Cardiac fibroblast (primary cell): ENCODE measurements around the gene SNX27.

Experiments used
- DNase-seq, 2 donors: peaks; one replicate each; pipeline versions ENCODE4 v3.0.0 to v3.0.0-alpha.2; 2010; ENCODE audit warnings: low read depth in 2 of 2
- H3K4me3 ChIP-seq, 2 donors: replicated peaks in 1 of 2; 1 replicate in 1 of 2; 2 replicates in 1 of 2; pipeline ENCODE4 v1.5.1; 2011; ENCODE audit warnings: low read depth in 2 of 2, low read length in 2 of 2, mild to moderate bottlenecking in 2 of 2, moderate library complexity in 1 of 2
- CTCF ChIP-seq: IDR thresholded peaks from one replicate; pipeline ENCODE4 v1.5.1; 2011; ENCODE audit warnings: low read depth, mild to moderate bottlenecking, low read length, inconsistent platforms

Gene SNX27

GRCh38 chr1:151611832-151612500, at the start of gene SNX27:
Gene SNX27 (plus strand): TSS chr1:151612050. CDS start chr1:151612202, 152 bp downstream.
- peak; percentile 94 for DNase-seq
- no peak for TF ChIP-seq CTCF
- peak within 1 kb of the TSS; percentile 77 to 88 for H3K4me3 ChIP-seq

DNA sequence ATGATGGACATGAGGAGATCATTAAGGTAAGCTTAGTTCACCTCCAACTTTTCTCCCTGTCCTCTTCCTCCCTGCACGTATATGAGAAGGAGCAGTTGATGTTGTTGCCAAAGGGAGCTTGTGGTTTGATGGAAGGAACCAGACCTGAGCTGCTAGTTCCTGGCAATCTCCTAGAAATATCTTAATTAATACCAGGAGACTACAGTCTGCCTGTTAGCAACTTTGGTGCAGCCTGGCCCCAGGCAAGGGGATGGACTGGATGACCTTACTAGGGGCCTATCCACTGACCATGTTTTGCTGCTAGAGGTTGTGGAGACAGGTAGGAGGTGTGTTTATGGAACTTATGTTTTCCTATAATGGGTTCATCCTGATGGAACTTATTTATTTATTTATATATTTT, 49.2 kb upstream of the SNX27 start:
- no peak for DNase-seq
- TF ChIP-seq CTCF = no peak
- no peak overlapping the region for H3K4me3 ChIP-seq

- TF ChIP-seq CTCF = no peak
- H3K4me3 ChIP-seq = no peak overlapping the region
- DNase-seq = no peak
These were observed 48.5 kb upstream of the SNX27 start for GRCh38 chr1:151563376-151563775.

DNA sequence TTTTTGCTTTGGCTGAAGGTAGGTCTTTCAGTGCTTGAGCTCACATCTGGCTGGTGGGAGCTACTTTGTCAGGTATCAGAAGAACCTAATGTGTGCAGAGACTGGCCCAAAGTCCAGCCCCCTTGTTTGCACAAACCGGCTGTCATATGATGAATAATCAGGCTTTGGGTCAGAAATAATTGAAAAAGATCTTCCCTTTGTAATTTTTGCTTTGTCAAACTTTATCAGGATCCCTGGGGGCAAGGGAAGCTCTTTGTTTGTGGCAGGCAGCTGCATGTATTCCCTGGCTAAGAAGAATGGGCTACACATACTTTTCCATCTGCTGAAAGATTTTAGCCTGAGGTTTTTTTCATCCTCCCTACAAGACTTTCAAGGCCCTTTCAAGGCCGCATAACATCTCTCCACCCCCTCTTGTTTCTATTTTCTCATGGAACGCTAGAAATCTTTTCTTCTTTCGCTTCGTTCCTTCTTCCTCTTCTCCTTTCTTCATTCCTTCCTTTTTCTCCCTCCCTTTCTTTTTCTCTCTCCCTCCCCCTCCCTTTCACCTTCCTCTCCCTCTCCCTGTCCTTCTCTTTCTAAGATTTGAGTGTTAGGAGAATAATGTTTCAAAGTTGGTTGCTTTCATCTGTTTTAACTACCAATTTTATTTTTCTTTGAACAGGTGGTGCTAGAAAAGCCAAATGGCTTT, 46.2 kb upstream of the SNX27 start:
- H3K4me3 ChIP-seq = no peak overlapping the region
- no peak for TF ChIP-seq CTCF
- no peak for DNase-seq

GRCh38 chr1:151568626-151569088, 43.2 kb upstream of the SNX27 start:
- no peak for TF ChIP-seq CTCF
- no peak overlapping the region for H3K4me3 ChIP-seq
- no peak for DNase-seq

DNA sequence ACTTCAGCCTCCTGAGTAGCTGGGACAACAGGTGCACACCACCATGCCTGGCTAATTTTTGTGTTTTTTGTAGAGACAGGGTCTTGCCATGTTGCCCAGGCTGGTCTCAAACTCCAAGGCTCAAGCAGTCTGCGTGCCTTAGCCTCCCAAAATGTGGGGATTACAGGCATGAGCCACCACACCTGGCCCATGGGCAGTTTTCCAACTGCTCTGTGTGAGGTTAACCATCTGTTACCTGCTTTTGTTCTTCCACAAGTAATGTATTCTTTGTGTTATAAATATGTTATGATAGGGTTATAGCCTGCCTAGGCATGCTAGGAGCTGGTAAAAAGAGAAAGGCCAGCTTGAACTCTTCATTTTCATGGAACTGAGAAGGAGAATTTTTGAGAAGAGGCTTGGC, 41.0 kb upstream of the SNX27 start:
- TF ChIP-seq CTCF = no peak
- DNase-seq = no peak
- no peak overlapping the region for H3K4me3 ChIP-seq
